Retinal pigment epithelial cell (primary cell): ENCODE measurements around the gene GPR50.

ENCODE experiments used
- DNase-seq: peaks from one replicate; pipeline ENCODE4 v3.0.0-alpha.2; 2010; ENCODE audit warnings: low read depth
- H3K4me3 ChIP-seq: 2 replicates; pipeline ENCODE4 v1.5.1; 2011; ENCODE audit warnings: mild to moderate bottlenecking, low read length, control low read depth, moderate library complexity
- TF ChIP-seq, protein P1 (sequence below): conservative IDR thresholded peaks from 2 replicates; pipeline ENCODE4 v1.5.1; 2011; ENCODE audit warnings: low read depth, low read length, control low read depth, inconsistent platforms

The GPR50 gene

DNA sequence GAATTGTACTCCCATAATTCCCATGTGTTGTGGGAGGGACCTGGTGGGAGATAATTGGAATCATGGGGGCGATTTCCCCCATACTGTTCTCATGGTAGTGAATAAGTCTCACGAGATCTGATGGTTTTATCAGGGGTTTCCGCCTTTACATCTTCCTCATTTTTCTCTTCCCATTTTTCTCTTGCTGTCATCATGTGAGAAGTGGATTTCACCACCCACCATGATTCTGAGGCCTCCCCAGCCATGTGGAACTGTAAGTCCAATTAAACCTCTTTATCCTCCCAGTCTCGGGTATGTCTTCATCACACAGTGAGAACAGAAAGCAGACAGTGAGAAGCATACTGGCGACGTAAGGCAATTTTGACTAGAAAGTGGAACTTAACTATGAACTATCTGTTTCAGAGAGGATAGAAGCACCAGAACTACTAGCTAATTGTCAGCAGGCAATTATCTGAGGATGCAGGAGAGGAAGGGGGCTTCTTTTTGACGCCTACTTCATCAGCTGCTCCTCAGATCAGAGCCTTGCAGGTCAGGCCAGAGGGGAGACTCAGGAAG is 8.5 kb upstream of the GPR50 start:
- TF ChIP-seq, protein P1, sequence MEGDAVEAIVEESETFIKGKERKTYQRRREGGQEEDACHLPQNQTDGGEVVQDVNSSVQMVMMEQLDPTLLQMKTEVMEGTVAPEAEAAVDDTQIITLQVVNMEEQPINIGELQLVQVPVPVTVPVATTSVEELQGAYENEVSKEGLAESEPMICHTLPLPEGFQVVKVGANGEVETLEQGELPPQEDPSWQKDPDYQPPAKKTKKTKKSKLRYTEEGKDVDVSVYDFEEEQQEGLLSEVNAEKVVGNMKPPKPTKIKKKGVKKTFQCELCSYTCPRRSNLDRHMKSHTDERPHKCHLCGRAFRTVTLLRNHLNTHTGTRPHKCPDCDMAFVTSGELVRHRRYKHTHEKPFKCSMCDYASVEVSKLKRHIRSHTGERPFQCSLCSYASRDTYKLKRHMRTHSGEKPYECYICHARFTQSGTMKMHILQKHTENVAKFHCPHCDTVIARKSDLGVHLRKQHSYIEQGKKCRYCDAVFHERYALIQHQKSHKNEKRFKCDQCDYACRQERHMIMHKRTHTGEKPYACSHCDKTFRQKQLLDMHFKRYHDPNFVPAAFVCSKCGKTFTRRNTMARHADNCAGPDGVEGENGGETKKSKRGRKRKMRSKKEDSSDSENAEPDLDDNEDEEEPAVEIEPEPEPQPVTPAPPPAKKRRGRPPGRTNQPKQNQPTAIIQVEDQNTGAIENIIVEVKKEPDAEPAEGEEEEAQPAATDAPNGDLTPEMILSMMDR, result no peak
- no peak overlapping the region for H3K4me3 ChIP-seq
- DNase-seq, result no peak

DNA sequence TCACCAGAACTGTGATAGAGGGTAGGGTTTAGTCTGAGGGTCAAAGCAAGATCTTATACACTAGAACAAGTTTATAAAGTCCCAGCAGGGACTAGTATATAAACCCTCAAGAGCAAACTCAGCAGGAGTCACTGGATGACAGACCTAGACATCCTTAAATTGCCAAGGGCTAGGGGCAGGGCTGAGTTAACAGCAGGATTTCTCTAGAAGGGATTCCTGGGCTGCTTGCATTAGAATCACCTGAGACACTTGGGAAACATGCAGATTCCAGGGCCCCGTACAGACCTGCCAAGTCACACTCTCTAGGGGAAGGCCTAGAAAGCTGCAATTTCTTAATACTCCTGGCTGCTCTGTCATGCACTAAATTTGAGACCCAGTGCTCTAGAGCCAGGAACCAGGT is 6.6 kb upstream of the GPR50 start:
- TF ChIP-seq, protein P1, result no peak

DNA sequence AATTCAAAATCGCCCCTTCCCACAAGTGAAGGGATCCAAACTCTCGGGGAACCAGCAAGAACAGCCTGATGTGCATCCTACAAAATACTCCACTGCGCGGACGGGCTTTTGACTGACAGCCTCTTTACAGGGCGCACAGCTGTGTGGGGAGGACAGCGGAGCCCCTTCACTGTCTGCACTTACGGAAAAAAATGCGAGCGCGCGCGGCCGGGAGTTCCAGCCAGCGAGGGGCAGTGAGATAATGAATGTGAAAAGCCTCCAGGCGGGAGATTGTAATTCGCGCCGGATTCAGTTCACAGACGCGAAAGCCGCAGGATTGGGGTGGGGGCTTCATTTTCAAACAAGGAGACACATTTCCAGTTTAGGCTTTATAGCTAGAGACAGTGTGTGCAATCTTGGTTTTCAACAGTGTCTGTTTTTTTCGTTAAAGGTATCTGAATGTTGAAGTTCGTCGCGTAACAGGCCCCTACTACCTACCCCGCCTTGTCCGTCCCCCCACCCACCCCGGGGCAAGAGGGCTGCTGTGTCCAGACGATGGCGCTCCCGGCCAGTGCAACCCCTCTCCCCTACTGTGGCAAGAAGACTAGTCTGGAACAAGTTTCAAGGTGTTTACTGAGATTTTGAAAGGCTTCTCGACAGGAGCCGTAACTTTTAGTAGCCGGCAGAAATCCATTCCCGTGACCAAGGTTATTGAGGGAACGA is 1.7 kb upstream of the GPR50 start:
- TF ChIP-seq, protein P1, result no peak
- no peak for DNase-seq
- no peak overlapping the region for H3K4me3 ChIP-seq

More for the DNA sequence above, 6.6 kb upstream of the GPR50 start:
- DNase-seq, result no peak
- no peak overlapping the region for H3K4me3 ChIP-seq

DNA sequence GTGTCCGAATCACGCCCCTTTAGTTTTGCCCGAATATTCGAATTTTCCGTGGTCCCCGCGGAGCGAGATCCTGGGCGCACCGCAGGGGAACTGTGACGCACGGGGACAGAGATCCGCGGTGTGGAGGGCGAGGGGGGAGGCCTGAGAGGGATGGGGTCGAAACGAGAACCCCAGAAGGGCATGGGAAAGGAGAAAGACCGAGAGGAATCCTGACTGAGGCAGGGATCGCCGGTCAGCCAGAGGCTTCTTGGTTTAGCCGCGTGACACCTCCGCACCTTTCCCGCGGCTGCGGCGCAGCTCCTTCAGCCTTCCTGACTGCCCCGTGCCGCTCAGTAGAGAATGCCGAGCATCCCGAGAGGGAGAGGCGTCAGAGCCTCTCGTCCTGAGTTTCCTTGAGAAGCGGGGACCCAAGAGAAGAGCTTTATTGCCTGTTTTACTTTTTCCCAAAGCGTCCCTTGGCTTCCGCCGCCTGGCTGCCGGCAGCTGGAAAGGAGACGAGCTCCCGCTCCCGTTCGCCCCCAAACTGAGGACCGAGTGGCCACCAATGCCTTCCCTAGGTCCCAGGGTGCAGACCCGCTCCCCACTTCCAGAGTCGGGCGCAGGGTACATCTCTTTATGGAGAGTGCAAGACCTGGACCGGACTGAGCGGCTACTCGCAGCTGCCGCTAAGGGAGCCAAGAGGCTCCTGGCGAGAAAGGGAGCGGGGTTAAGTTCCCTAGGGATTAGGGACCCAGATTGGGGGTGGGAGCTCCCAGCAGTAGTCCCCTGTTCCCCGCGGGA is 911 bp upstream of the GPR50 start:
- TF ChIP-seq, protein P1, result no peak
- no peak for DNase-seq
- no peak overlapping the region for H3K4me3 ChIP-seq

DNA sequence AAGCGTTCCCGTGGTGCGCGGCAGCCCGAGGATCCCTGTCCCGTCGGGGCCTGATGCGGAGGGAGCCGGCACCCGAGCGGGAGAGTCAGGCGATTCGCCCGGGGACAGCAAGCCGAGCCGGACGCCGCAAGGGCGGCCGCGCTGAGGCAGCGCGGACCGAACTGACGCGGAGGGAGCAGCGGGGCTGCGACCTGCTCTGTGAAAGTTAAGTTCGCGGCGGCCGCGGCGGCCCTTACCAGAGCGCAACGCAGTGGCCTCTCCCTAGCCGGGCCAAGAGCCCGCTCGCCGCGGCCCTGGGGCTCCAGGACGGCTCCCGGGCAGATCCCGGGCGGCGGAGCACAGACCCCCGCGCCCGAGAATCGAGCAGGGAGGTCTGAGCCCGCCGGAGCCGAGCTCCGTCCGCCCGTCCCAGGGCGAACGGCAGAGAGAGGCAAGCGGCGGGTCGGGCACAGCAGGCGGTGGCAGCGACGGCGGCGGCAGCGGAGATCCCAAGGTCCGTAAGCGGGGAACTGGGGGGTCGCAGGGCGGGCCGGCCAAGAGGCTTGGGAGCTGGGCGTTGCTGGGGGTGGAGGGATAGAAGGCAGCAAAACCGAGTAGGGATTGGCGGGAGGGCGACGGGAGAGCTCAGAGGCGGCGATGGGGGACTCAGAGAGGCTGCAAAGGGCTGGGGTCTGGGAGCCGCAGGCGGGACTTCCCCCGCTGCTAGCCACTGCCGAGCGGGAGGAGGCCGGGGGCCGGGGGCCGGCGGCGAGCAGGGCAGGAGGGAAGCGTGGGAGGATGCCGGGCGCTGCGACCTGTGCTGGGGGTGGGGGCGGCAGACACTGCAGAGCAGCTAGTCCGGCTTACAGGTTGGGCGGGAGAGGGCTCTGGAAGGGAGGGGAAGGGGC is 1.0 kb downstream of the GPR50 start:
- H3K4me3 ChIP-seq, result no peak overlapping the region
- no peak for DNase-seq
- TF ChIP-seq, protein P1, result no peak

DNA sequence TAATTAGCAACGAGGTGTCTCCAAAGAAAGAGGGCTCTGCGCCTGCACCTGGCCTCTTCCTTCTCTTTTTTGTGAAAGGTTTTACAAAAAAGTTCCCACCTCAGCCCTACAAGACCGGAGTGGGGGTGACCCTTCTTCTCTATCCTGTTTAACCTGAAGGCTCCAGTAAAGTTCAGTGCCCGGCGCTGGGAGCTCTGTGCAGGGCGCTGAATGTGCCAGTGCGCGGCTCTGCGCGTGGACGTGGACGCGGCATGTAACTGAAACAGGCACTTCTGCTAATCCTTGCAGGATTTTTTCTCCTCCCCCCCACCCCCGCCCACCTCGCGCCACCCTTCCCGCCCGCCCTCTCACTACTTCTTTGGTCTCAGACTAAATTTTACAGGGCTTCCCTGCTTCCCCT is 2.4 kb downstream of the GPR50 start:
- DNase-seq, result no peak
- no peak overlapping the region for H3K4me3 ChIP-seq
- TF ChIP-seq, protein P1, result no peak
